ENCODE results near the gene ALCAM.

Gene ALCAM

DNA sequence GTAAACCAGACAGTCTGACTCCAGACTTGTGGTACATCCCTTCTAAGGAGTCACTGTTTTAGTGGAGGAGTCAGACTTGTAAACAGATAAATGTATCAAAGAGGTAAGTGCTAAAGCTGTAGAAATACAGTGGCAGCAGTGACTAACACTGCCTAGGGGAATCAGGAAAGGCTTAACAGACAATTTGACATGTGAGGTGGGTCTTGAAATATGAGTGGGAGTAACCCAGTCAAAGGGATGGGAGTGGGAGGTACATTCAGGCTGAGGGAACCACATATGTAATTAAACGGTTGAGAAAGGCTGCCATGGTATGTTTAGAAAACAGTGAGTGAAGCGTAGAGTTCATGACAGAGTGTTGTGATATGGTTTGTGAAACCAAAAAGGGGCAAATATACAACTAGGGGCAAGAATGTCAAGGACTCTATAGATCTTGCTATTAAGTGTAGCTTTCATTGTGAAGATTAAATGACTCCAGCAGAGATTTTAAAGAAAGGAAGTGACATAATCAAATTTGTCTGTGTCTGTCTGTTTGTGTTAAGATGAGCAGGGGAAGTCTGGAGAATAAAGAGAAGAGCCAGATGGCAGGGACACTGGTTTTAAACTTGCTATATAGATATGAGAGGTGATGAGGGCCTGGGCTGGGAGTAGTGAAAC is 11.2 kb upstream of the ALCAM start:
- no peak for DNase-seq (ENCODE audit: low read depth in 4 of 4, low spot score in 1 of 4)

DNA sequence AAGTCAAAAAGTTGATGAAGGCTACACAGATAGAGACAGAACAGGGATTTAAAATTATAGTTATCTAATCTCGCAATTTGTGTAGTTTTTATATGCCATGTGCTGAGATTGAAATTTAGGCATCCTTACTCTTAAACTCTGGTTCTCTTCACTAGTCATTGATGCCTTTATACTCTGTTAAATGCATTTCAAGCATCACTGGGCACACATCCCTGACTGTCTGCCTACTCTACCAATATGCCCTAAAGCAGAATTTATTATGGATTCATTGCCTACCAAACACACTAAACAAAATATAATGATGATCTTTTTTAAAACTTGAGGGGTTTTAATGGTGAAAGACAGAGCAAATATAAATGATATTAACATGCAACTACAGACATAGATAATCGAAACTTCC is 10.3 kb upstream of the ALCAM start:
- no peak for DNase-seq (ENCODE audit: low read depth in 4 of 4, low spot score in 1 of 4)

DNA sequence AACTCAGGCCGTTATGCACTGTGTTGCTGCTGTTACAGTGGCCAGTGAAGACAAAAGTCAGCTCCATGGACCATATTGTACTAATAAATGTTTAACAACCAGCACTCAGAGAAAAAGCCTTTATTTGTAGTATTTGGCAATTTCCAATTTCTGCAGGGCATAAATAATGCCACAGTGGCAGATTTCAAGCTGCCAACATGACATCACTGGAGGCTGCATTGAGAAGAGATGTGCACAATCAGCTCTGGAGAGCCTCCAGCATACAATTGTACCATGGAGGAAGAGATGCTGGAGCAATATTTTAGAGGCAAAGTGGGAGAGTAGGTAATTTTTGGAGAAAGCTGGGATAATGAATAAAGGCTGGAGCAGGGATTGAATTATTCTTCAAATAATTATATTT is 9.7 kb upstream of the ALCAM start:
- DNase-seq (ENCODE audit: low read depth in 4 of 4, low spot score in 1 of 4), result no peak

DNA sequence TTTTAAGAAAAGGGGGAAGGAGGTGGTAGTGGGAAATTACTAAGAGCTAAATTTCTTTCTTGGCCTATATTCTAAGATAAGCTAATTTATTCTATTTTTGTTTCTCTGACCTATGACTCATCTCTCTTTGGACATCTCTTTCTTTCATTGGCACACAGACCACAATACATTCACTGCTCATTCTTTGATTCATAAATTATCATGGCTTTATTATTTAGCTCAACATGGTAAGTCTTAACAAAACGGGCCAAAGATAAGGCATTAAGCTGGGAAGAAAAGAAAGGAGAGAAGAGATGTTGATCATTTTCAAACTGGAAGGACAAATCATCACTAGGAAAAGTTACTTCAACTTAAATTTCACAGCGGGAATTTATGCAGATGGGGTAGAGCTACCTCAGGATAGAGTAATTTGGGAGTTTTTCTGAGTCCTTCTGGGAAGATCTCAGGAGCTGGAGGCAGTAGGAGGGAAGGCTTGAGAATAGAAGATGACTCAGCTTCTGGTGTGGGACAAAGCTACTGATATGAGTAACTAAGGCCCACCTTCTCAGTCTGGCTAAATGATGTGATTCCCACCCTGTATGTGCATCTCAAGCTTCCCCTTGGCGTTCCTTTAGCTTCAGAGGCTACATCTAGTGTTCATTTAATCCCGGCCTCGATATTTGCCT is 7.5 kb upstream of the ALCAM start:
- DNase-seq (ENCODE audit: low read depth in 4 of 4, low spot score in 1 of 4), result no peak

DNA sequence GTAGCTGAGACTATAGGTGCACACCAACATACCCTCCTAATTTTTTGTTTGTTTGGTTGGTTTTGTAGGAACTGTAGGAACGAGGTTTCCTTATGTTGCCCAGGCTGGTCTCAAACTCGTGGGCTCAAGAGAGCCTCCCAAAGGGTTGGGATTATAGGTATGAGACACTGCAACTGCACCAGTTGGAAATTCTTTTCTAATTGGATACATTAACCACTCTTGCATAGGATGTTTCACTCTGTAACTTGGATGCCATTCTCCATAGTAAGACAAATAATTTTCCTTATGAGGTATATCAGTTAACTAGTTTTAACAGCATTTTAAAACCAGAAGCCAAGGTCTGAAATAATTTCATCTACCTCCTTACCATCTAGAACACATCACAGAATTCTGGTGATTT is 6.7 kb upstream of the ALCAM start:
- no peak for DNase-seq (ENCODE audit: low read depth in 4 of 4, low spot score in 1 of 4)

DNA sequence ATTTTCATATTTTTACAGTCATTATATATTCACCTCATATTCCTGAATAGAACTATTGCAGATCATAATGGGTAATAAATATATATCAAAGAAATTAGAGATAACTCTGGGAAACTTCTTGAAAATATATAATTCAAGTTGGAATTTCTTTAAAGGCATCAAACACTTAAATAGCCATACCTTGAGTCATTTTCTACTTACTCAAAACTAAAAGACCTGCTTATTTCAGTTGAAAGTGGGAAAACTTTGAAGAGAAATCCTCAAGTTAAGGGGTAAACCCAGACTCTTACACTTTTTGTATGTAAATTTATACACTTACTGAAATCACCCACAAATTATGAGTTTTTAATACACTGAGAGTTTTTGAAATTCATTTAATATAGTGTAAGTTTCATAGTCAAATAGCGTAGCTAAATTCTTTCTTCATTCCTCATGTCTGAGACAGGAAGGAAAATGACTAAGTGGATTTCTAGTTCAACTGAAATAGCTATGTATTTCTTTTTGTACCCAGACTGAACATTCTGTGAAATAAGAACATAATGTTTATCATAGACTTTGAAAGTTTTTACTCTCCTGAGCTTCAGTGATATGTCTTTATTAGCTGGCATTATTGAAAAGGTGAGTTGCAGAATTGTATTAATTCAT is 4.6 kb upstream of the ALCAM start:
- DNase-seq (ENCODE audit: low read depth in 4 of 4, low spot score in 1 of 4), result no peak

DNA sequence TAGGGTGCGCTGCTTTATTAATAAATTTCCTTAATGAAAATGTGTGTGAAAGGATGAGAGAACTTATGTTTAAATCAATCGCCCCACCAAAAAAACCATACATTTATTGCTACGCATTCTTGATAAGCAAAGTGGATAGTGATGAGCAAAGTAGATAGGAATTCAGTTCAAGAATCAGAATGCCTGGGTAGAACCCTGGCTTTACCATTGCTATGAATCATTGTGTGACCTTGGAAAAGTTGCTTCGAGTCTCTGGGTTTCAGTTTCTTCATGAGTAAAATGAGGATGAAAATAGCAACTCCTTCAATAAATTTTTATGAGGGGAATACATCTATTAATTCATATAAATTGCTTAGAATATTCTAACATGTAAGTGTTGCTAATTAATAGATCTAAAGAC is 2.6 kb upstream of the ALCAM start:
- no peak for DNase-seq (ENCODE audit: low read depth in 4 of 4, low spot score in 1 of 4)

DNA sequence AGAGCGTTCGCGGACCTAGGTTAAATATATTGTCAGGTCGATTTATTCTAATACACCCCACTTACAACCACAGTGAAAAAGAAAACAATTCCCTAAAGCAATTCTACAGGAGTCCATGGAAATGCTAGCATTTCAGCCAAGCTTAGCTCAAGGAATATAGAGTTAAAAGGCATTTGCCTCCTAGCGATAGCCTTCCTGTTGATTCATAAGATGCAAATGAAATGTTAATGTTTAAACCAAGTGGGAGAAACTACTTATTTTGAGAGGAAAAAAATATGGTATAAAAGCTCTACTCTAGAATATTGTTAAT is 1.7 kb upstream of the ALCAM start:
- DNase-seq (ENCODE audit: low read depth in 4 of 4, low spot score in 1 of 4), result no peak

DNA sequence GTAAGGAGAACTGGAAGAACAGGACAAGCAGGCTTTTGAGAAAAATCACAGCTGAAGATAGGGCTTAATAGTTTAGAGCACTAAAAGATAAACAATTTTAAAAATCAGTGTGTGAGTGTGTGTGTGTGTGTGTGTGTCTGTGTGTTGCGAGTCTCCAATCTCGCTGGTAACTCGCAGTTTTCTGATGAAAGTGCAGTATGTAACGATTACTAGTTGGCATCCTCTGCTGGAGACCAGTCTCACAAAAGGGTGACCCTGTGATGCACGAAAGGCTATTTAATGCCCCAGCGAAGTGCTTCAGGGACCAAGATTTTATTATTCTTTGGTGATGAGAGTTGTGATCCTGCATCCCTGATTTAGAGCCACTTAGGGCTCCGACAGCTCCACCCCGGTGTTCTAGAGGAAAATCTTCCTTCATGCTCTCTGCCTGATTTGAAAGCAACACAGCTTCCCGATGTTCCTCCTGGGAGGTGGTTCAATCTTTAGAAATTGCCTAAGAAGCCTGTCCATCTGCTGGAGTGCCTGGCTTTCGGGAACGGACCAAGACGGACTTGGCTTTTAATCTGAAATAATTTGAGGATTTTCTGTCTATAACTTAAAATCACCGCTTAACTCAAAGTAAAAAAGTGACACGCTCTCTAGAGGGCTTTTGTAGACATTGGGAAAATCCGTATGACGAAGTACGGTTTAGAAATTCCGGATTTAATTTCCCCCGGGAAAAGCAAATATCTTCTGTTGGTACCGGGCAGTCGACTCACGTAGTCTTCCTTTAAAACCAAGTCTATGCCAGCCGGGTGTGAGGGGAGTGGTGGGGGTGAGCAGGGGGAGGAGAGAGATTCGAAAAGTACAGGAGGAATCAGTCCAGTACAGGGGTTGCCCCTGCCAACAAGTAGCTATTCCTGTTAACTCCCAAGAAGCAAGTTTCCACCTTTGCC is 1.1 kb upstream of the ALCAM start:
- DNase-seq (ENCODE audit: low read depth in 4 of 4, low spot score in 1 of 4), result peak in 1 of 4 experiments; percentile 0

DNA sequence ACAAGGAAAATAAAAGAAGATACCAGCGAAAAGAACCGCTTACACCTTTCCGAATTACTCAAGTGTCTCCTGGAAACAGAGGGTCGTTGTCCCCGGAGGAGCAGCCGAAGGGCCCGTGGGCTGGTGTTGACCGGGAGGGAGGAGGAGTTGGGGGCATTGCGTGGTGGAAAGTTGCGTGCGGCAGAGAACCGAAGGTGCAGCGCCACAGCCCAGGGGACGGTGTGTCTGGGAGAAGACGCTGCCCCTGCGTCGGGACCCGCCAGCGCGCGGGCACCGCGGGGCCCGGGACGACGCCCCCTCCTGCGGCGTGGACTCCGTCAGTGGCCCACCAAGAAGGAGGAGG is 325 bp downstream of the ALCAM start:
- peak in 1 of 4 experiments; percentile 20 for DNase-seq (ENCODE audit: low read depth in 4 of 4, low spot score in 1 of 4)

DNA sequence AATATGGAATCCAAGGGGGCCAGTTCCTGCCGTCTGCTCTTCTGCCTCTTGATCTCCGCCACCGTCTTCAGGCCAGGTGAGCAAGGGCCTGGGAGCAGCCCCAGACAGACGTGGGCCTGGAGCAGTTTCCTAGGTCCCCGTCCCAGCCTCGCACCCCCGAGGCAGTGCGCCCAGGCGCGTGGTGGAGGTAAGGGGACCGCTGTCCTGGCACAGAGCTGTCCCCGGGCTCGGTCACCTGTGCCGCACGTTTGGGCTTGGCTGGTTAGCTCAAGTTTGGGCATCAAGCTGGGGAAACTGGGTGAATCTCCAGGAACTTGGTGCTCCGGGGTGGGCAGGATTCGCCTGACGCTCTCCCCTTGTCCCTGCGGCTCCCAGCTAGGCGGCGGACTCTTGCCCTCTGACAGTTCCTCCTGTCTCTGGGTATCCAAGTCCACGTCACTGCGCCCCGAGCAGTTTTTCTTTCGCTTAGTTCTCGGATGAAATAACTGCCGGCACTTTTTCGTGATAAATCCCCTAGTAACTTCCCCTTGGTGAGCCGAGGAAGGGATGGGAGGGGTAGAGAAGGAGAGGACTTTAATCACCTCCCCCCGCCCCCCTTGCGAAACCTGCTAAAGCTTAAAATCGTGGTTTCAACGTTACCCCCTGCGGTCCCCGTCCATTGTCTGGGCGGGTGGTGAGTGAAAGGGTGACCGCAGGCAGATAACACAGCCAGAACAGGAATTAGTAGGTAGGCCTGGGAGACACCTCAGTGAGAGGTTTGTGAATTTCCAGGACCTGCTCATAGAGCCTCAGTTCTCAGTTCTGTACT is 901 bp downstream of the ALCAM start:
- peak in 2 of 4 experiments; percentile 53 to 84 for DNase-seq (ENCODE audit: low read depth in 4 of 4, low spot score in 1 of 4)

DNA sequence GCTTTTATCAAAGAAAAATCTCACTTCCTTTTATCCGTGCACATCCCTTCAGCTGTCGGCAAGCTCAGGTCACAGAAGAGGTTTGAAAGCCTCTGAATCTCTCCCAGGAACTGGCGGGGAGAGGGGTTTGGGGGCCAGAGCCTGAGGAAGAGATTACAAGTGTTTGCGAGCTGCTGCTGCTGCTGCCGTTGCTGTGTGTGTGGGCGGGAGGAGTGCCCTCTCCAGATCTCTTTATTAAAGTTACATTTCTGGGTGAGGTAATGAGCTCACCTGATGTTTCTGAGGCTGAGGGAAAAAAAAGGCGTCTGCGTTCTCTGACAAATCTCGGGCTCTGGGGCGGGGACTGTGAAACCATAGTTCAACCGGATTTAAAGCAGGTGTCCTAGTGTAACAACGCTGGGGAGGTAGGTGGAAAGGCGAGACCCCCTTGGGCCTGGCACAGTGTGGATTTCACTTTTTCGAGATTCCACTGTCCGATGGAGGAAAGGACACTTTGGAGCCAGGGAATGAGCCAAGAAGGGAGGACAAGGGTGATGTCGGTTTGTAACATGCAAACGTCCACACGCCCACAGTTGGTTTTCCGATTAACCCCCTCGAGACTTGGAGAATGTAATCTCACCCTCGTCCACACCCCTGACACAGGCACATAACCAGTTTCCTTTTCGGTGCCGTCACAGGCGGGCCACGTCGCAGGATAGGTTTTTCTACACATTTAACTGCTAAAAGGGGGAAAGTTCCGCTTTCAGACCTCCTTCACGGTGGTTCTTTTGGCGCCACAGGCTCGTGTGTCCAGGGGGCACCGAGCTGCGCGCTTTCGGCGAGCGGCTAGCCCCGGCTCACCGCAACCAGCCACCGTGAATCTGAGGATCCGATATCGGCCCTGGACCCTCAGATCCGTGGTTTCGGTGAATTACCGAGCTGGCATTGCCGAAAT is 2.1 kb downstream of the ALCAM start:
- DNase-seq (ENCODE audit: low read depth in 4 of 4, low spot score in 1 of 4), result peak in 2 of 4 experiments; percentile 46 to 66

DNA sequence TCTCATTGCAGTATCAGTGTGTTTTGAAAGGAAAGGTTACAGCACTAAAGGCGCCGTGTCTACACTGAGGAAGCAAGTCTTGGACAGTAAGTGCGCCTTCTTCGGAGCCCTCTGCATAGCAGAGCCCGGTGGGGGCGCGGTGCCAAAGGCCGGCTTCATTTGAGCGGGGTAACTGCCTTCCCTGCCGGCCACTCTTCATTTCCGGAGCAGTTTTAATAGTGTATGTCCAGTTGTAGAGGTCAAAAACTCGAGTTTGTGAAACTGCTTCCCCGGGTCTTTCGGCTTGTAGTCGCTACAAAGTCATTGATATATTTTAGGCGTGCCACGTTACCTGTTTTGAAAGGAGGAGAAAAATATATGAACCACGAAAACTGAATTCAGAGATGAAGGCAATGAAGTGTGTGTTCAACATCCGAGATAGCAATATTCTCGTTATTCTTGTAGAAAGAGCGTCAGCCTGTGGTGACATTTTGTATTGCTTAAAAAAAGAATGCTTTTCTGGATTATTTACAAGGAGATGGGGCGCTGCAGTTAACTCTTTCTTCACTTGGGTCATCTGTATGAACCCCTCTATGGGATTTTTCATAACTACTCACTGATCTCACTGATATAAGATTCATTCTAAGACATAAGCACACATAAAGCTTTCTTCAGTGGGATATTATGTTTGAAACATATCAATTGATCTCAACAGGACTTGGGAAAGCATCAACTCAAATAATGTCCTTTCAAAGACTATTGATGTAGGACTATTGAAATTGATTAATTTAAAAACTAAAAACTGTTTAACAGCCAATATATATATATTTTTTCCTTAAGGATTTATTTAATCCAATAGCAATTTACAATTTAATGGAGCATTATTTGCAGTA is 3.0 kb downstream of the ALCAM start:
- no peak for DNase-seq (ENCODE audit: low read depth in 4 of 4, low spot score in 1 of 4)

DNA sequence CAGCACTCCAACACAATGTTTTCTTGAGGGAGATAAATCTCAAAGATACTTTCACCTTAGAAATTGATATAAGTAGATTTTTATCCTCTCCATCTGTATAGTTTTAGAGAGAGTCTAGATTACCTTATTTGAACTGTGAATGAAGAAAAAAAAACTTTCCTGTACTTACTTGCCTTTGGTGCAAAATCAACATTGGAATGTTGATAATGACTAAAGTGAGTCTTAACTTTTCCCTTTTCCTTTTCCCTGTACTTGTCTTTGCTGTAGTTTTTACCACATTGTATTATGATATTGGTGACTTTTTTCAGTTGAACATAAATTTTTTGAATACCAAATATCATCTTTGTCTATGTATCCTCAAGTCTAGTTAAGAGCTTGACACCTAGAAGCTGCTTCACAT is 6.7 kb downstream of the ALCAM start:
- DNase-seq (ENCODE audit: low read depth in 4 of 4, low spot score in 1 of 4), result no peak

DNA sequence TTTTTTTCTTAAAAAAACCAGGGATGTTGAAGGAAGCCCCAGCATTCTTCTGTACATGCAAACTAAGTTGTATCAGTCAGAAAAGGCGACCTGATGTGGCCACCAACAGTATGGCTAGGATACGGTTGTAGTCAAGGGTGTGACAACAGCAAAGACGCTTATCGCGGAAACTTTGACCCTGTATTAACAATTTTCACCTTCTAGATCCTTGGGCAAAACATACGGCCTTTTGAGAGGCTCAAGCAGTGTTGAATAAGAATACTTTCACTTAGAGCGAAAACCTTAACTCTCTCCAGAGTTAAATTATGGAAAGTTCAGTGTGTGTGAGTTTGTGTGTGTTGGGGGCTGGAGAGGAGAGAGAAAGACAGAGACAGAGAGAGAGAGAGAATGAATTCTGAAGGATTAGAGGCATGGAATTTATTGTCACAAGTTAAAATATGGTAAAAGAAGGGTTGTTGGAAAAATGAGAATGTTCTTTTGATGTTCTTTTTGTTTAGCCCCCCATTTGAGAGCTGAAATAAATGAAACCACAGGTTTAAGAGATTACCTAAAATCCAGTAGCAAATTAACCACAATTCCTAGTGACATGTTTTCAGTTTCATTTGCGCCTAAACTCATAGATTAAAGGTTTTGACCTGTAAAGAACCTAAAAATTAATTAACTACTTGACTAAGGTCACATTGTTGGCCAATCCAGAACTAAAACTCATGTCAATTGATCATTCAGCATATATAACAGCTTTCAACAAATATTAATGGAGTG is 9.2 kb downstream of the ALCAM start:
- DNase-seq (ENCODE audit: low read depth in 4 of 4, low spot score in 1 of 4), result no peak

DNA sequence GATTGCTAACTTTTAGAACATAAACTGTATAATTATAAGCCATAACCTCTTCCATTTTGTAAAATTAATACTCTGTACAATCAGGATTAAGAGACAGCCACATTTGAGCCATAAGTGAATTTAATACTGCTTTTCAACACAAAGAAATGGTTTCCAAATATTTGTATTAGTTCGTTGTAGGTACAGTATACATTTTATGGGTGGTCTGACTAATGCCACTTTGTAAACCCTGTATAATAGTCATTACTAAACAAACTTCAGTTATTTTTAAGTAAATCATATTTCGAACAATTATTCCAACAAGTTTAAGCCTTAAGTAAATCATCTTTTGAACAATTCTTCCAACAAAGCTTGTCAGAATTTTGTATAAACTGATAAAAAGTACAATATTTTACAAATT is 11.0 kb downstream of the ALCAM start:
- no peak for DNase-seq (ENCODE audit: low read depth in 4 of 4, low spot score in 1 of 4)

DNA sequence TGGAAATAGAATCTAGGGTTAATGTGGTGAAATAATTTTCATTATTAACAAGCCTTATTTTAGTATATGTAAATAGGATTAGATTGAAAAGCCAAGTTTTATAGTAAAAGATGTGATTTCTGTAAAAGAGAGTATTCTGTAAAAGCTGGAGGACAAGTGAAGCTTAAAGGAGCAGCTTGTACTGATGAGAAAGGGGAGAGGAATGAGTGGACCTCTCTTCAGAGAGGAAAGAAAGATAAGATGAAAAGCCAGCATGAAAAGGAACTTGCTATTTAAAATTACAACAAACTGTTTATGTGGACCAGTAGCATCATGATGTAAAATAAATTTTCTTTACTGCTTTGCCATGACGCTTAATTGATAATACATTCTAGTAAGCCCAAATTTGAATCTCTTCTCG is 18.5 kb downstream of the ALCAM start:
- DNase-seq (ENCODE audit: low read depth in 4 of 4, low spot score in 1 of 4), result no peak

DNA sequence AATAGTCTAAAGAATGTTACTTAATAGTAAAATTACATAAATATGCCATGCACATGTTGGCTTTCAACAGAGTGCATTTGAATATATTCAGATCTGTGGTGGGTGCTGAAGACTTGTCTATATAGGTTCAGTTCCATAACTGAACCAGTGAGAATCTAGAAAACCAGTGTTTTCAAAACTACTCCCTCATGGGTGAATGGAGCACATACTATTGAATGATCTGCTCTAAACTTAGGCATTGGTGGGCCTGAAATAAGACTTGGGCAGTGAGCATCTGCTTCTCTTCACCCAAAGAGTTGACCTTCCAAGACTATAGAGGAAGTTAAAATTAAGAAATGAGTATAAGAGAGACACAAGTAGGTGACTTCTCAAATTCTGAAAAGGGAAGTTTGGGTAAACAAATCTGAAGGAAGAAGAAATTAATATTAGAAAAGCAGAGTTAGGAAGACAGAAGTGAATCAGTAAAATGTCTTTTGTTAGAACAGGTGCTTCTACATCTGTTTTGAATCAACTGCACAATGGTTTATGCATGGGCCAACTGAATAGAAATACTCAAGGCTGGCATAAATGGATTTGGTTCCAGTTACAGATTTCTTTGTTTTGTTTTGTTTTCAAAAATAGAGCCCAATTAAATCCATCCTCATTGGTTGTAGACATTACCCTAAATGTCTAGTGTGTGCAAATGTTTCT is 19.3 kb downstream of the ALCAM start:
- no peak for DNase-seq (ENCODE audit: low read depth in 4 of 4, low spot score in 1 of 4)
